SK-N-SH (cell line): ENCODE measurements around the gene PHOSPHO1. TPM values are rescaled to one million over a fixed set of nuclear protein-coding genes. Genes with fewer than 3 reads are reported as not detected.
"Not testable (repeated sequence)": the region's sequence is repeated elsewhere in the genome, so short reads cannot be mapped to it uniquely, and the experiment has no call there.

Experiments
- CTCF ChIA-PET: fragments of 300-600, 350-600 bp; formaldehyde crosslinking; extraction: SDS; loops from one replicate; lab custom pipeline; 2021; lab: Yijun Ruan, JAX
- POLR2A ChIA-PET: fragments of 350-600 bp; sonication (Branson Sonifier 250); formaldehyde crosslinking; extraction: SDS; loops from one replicate; lab custom pipeline; 2020; ENCODE audit warnings: antibody characterized with exemption, inconsistent platforms; lab: Yijun Ruan, JAX
- DNase-seq: peaks from one replicate; pipeline ENCODE4 v3.0.0; 2012
- H2AFZ ChIP-seq: fragments of 200-600 bp; sonication (generic); 2 replicates; pipeline ENCODE4 v1.8.1; 2016; ENCODE audit warnings: antibody characterized with exemption, mild to moderate bottlenecking, low read depth
- H3F3A ChIP-seq: fragments of 200-600 bp; sonication (generic); replicated peaks from 2 replicates; pipeline ENCODE3; 2016; ENCODE audit warnings: antibody characterized with exemption, mild to moderate bottlenecking; ENCODE audit not compliant: insufficient read depth
- H3K27ac ChIP-seq, 2 experiments: fragments of 200-500 bp in 1 of 2; fragments of 200-600 bp in 1 of 2; sonication (Bioruptor generic) in 1 of 2; sonication (generic), shearing (Covaris generic) in 1 of 2; 2 replicates each; pipeline versions ENCODE4 v1.5.1 to v1.6.1; 2014 to 2016; ENCODE audit warnings: low read depth in 2 of 2, inconsistent platforms in 1 of 2, low read length in 1 of 2, mild to moderate bottlenecking in 1 of 2, mixed read lengths in 1 of 2
- H3K27me3 ChIP-seq: fragments of 200-600 bp; sonication (generic), shearing (Covaris generic); 2 replicates; pipeline ENCODE4 v1.6.1; 2016; ENCODE audit warnings: mixed run types; ENCODE audit not compliant: insufficient read depth
- H3K36me3 ChIP-seq, 2 experiments: fragments of 200-500 bp in 1 of 2; fragments of 200-600 bp in 1 of 2; sonication (Bioruptor generic) in 1 of 2; sonication (generic) in 1 of 2; replicated peaks in 1 of 2; 2 replicates each; pipeline versions ENCODE3 to v1.5.1; 2014 to 2016; ENCODE audit warnings: low read length in 1 of 2, mild to moderate bottlenecking in 1 of 2; ENCODE audit not compliant: insufficient read depth in 2 of 2, control insufficient read depth in 1 of 2
- H3K4me1 ChIP-seq, 2 experiments: fragments of 200-500 bp in 1 of 2; fragments of 200-600 bp in 1 of 2; sonication (Bioruptor generic) in 1 of 2; sonication (generic), shearing (Covaris generic) in 1 of 2; 2 replicates each; pipeline versions ENCODE4 v1.5.1 to v1.6.1; 2014 to 2016; ENCODE audit warnings: low read depth in 1 of 2, low read length in 1 of 2, mixed run types in 1 of 2; ENCODE audit not compliant: insufficient read depth in 2 of 2, control insufficient read depth in 1 of 2
- H3K4me2 ChIP-seq: fragments of 200-600 bp; sonication (generic), shearing (Covaris generic); 2 replicates; pipeline ENCODE4 v1.6.1; 2017; ENCODE audit warnings: mixed run types
- H3K4me3 ChIP-seq, 2 experiments: fragments of 200-500 bp in 1 of 2; fragments of 200-600 bp in 1 of 2; sonication (Bioruptor generic) in 1 of 2; sonication (generic), shearing (Covaris generic) in 1 of 2; 2 replicates each; pipeline versions ENCODE4 v1.5.1 to v1.8.1; 2014 to 2016; ENCODE audit warnings: low read depth in 2 of 2, inconsistent platforms in 1 of 2, low read length in 1 of 2, mild to moderate bottlenecking in 1 of 2, mixed read lengths in 1 of 2, moderate library complexity in 1 of 2
- H3K79me2 ChIP-seq: fragments of 200-600 bp; sonication (generic); 2 replicates; pipeline ENCODE4 v1.8.1; 2017; ENCODE audit warnings: mild to moderate bottlenecking; ENCODE audit not compliant: insufficient read depth
- H3K9ac ChIP-seq: fragments of 200-600 bp; sonication (generic); 2 replicates; pipeline ENCODE4 v1.6.1; 2017; ENCODE audit warnings: mixed run types
- H3K9me2 ChIP-seq: fragments of 200-600 bp; sonication (generic); 2 replicates; pipeline ENCODE4 v1.6.1; 2017; ENCODE audit warnings: mixed run types
- H3K9me3 ChIP-seq: fragments of 200-600 bp; sonication (generic); 2 replicates; pipeline ENCODE4 v1.6.1; 2017; ENCODE audit warnings: mixed run types, mild to moderate bottlenecking, moderate library complexity
- H4K20me1 ChIP-seq: fragments of 200-600 bp; sonication (generic); 2 replicates; pipeline ENCODE4 v1.6.1; 2017; ENCODE audit warnings: mild to moderate bottlenecking, mixed run types; ENCODE audit not compliant: insufficient read depth
- ELF1 ChIP-seq: IDR thresholded peaks from 2 replicates; pipeline ENCODE4 v1.4.0; 2012
- FOXM1 ChIP-seq: IDR thresholded peaks from 2 replicates; pipeline ENCODE4 v1.4.0; 2012; ENCODE audit warnings: low read depth, mild to moderate bottlenecking
- WGBS: methylation state at CpG from one replicate; pipeline ENCODE4 v1.1.6; 2017; ENCODE audit warnings: low lambda C conversion rate; 5-methylcytosine and 5-hydroxymethylcytosine counted together
- polyA plus RNA-seq, 3 experiments: library from polyadenylated mRNA; depleted of rRNA; stranded (reverse); fragments of >200 nt; gene quantifications; 2 replicates each; pipeline ENCODE4 v1.2.3, GENCODE V29; 2012
- TF ChIP-seq, protein P1 (sequence below): fragments of 150-350 bp; IDR thresholded peaks from 2 replicates; pipeline ENCODE4 v1.6.1; 2017; ENCODE audit warnings: antibody characterized with exemption, low read length, low read depth, borderline replicate concordance
- TF ChIP-seq, protein P2 (sequence below): IDR thresholded peaks from 2 replicates; pipeline ENCODE4 v1.4.0; 2012; ENCODE audit warnings: low read depth
- TF ChIP-seq, protein P3 (sequence below): IDR thresholded peaks from 2 replicates; pipeline ENCODE4 v1.6.1; 2012; ENCODE audit warnings: mild to moderate bottlenecking, low read depth, low read length, moderate library complexity
- TF ChIP-seq, protein P4 (sequence below): fragments of 150-350 bp; IDR thresholded peaks from 2 replicates; pipeline ENCODE4 v1.6.1; 2016; ENCODE audit warnings: mild to moderate bottlenecking, low read depth, low read length

The PHOSPHO1 gene
- polyA plus RNA-seq, 1 of the 3 experiments (the other 2 are of a cell fraction) = not detected

DNA sequence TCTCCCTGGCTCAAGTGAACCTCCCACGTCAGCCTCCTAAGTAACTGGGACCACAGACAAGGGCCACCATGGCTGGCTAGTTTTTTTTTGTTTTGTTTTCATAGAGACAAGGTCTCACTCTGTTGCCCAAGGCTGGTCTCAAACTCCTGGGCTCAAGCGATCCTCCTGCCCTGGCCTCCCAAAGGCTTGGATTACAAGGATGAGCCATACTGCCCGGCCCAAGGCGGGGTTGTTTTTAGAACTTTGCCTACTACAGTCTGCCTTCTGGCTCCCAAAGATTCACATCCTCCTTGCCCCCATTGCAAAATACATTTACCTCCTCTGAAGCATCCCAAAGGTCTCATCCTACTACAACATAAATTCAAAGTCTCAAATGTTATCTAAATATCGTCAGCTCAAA, 49.5 kb upstream of the PHOSPHO1 start (continued):
- TF ChIP-seq, protein P1, sequence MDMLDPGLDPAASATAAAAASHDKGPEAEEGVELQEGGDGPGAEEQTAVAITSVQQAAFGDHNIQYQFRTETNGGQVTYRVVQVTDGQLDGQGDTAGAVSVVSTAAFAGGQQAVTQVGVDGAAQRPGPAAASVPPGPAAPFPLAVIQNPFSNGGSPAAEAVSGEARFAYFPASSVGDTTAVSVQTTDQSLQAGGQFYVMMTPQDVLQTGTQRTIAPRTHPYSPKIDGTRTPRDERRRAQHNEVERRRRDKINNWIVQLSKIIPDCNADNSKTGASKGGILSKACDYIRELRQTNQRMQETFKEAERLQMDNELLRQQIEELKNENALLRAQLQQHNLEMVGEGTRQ = no peak
- no peak for TF ChIP-seq ELF1
- TF ChIP-seq FOXM1 = no peak

DNA sequence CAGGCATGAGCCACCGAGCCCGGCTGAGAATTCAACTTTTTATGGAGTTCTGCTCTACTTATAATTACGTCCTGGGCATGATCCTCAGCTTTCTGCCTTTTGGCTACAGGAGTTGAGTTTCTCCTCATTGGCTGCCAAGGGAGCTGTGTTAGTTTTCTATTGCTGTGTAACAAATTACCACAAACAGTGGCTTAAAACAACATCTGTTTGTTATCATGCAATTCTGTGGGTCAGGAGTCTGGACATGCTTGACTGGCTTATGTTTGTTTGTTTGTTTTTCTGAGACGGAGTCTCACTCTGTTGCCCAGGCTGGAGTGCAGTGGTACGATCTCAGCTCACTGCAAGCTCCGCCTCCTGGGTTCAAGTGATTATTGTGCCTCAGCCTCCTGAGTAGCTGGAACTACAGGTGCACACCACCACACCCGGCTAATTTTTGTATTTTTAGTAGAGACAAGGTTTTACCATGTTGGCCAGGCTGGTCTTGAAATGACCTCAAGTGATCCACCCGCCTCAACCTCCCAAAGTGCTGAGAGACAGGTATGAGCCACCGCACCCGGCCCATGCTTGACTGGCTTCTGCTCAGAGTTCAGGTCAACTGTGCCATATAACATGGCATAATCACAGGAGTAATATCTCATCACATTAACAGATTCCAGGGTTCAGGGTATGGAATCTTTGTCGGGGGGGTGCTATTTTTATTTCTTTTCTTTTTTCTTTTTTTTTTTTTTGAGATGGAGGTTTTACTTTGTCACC, 48.9 kb upstream of the PHOSPHO1 start:
- H3F3A ChIP-seq, H4K20me1 ChIP-seq, H3K9me2 ChIP-seq, H3K9me3 ChIP-seq, H3K9ac ChIP-seq, H3K4me3 ChIP-seq, POLR2A ChIA-PET, H3K4me2 ChIP-seq, H3K79me2 ChIP-seq, H2AFZ ChIP-seq, H3K36me3 ChIP-seq, H3K27ac ChIP-seq, H3K4me1 ChIP-seq, DNase-seq, H3K27me3 ChIP-seq: not testable (repeated sequence)
- 65% methylated on average over 11 of the region's 11 CpGs for WGBS
- CTCF ChIA-PET = interaction anchor here (0.6 to 1.0 kb wide), 2 partner anchors 11 to 696 kb away, joined by 3 read pairs; no protein-coding TSS in a partner anchor

DNA sequence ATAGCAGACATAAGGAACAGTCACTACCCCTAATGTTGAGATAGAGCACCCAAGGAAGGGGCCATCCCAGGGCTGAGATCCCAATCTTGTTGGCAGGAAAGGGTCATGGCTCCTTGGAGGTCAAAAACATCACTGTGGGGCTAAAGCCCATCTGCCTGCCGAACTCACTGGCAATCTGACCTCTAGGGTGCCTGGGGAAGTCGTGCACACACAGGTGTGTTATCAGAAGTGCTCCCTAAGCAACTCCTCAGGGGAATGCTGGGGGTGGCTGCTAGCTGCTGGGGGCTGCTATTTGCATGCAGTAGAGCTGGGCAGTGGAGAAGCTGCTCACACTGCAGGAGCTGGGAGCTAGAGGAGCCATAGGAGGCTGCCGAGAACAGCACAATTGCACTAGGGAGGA, 47.5 kb upstream of the PHOSPHO1 start:
- no peak overlapping the region for H3K9ac ChIP-seq
- ChIA-PET POLR2A (no interaction called here), CTCF (interaction anchor here (0.6 to 1.7 kb wide), 4 partner anchors 13 to 130 kb away, joined by 3 to 6 read pairs (median 4); no protein-coding TSS in a partner anchor)
- H3K4me2 ChIP-seq = no peak overlapping the region
- 0 out of 2 replicates have a peak, but pooled peaks cover 5% of the 10 kb centered on the region for H3K9me3 ChIP-seq
- H3K27me3 ChIP-seq = no peaks in the 10 kb centered on the region
- no peaks in the 10 kb centered on the region for H3K79me2 ChIP-seq
- no peaks in the 10 kb centered on the region for H3K36me3 ChIP-seq
- DNase-seq = no peak
- no peaks in the 10 kb centered on the region for H4K20me1 ChIP-seq
- H3F3A ChIP-seq = no peaks in the 10 kb centered on the region
- 23% methylated on average over 3 of the region's 3 CpGs for WGBS
- H3K4me3 ChIP-seq = no peak overlapping the region
- H3K9me2 ChIP-seq = no peaks in the 10 kb centered on the region
- TF ChIP-seq, protein P2, sequence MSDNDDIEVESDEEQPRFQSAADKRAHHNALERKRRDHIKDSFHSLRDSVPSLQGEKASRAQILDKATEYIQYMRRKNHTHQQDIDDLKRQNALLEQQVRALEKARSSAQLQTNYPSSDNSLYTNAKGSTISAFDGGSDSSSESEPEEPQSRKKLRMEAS = no peak
- TF ChIP-seq, protein P3, sequence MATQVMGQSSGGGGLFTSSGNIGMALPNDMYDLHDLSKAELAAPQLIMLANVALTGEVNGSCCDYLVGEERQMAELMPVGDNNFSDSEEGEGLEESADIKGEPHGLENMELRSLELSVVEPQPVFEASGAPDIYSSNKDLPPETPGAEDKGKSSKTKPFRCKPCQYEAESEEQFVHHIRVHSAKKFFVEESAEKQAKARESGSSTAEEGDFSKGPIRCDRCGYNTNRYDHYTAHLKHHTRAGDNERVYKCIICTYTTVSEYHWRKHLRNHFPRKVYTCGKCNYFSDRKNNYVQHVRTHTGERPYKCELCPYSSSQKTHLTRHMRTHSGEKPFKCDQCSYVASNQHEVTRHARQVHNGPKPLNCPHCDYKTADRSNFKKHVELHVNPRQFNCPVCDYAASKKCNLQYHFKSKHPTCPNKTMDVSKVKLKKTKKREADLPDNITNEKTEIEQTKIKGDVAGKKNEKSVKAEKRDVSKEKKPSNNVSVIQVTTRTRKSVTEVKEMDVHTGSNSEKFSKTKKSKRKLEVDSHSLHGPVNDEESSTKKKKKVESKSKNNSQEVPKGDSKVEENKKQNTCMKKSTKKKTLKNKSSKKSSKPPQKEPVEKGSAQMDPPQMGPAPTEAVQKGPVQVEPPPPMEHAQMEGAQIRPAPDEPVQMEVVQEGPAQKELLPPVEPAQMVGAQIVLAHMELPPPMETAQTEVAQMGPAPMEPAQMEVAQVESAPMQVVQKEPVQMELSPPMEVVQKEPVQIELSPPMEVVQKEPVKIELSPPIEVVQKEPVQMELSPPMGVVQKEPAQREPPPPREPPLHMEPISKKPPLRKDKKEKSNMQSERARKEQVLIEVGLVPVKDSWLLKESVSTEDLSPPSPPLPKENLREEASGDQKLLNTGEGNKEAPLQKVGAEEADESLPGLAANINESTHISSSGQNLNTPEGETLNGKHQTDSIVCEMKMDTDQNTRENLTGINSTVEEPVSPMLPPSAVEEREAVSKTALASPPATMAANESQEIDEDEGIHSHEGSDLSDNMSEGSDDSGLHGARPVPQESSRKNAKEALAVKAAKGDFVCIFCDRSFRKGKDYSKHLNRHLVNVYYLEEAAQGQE = no peak
- TF ChIP-seq, protein P4, sequence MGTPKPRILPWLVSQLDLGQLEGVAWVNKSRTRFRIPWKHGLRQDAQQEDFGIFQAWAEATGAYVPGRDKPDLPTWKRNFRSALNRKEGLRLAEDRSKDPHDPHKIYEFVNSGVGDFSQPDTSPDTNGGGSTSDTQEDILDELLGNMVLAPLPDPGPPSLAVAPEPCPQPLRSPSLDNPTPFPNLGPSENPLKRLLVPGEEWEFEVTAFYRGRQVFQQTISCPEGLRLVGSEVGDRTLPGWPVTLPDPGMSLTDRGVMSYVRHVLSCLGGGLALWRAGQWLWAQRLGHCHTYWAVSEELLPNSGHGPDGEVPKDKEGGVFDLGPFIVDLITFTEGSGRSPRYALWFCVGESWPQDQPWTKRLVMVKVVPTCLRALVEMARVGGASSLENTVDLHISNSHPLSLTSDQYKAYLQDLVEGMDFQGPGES = no peak
- H3K27ac ChIP-seq = no peak overlapping the region
- H2AFZ ChIP-seq = no peak overlapping the region
- H3K4me1 ChIP-seq = no peaks in the 10 kb centered on the region
